ENCODE results near the gene SMARCD3.

The SMARCD3 gene

DNA sequence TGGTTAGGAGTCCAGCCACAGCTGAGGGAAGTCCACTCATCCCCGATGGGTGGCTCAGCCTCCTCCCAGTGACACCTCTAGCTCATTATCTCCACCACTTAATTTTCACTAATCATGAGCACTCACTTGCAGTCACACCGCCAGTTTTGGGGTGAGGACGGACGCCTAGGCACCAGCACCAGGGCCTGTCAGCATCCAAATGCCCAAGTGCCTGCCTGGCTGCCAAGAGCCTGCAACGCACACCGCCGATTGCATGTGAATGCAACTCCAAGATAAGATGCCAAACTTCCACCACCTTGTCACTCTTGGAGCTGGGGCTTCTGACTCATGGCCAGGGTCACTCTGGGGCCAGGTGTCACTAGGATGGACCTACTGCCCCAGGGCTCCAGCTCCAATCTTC, 24.4 kb upstream of the SMARCD3 start:
- DNase-seq (ENCODE audit: low read depth in 2 of 2): no peak

DNA sequence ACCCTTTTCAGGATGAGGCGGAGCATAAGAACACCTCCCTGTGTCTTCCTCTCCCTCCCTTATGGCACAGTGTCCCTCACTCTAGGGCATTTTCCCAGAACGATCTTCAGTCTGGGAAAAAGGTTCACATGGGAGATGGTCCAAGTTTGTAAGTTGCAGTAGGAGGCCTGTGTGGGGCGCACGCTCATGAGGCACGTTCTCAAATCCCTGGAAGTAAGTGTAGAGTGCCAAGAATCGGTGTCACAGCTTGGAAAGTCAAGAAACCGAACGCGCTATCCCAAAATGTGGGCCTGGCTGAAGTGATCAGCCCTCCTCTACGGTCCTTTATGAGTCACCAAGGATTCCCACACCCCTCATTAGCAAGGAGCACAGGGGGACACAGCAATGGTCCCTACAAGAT, 23.9 kb upstream of the SMARCD3 start:
- no peak for DNase-seq (ENCODE audit: low read depth in 2 of 2)

DNA sequence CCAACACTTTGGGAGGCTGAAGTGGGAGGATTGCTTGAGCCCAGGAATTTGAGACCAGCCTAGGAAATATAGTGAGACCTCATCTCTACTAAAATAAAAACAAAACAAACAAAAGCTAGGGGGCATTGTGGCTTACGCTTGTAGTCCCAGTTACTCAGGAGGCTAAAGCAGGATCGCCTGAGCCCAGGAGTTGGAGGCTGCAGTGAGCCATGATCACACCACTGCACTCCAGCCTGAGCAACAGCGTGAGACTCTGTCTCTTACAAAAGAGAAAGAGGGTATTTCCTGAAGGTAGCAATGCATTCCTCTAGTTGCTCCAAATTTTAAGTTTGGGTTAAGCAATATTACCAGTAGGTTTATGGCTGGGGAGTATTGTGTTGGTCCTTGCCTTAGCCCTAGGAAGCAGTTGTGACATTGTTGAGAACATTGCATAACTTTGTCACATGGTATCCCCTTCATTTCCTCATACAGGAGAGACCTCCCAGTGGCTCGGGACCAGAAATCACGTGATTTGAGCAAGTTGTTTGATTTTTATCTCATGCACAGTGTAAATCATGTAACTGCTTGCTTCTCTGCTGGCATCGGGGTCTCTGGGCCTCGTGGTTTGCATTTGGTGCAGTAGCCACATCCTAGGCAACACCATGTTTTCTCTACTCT, 23.3 kb upstream of the SMARCD3 start:
- no peak for DNase-seq (ENCODE audit: low read depth in 2 of 2)

DNA sequence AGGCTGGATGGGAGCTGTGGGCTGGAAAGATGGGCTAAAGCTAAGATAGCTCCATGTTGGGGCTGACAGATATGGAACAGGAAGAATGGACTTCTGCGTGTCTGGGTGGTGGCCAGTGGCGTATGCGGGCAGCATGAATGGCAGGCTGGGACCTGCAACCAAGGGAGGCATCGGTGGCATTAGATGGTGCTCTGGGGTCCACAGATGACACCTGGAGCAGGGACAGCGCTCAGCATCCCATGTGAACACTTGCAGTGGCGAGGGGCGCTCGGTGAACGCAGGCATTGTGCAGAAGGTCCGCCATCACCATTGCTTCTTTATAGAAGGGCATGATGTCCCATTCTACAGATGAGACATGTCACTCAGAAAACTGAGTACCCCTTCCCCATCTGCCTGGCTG, 21.0 kb upstream of the SMARCD3 start:
- no peak for DNase-seq (ENCODE audit: low read depth in 2 of 2)

DNA sequence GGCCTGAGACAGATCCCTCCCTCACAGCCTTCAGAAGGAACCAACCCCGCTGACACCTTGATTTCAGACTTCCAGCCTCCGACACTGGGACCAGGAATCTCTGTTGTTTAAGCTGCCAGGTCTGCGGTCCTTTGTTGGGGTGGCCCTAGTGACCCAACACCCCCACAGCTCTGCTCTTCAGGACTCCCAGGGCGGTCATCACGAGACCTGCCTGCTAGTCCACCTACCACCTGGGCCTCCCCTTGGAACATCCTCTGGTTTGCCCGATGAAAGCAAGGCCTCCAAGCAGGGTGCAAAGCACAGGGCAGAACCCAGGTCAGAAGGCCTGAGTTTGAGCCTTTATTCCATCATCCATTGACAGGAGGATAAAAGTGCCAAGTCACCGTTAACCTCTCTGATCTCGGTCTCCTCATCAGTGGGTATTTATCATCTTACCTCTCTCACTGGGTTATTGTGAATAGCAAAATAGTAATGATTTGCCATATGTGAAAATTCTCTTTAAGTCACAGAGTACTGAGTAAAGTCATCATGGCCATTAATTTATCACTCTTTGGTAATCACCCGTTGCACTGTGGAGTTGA, 16.9 kb upstream of the SMARCD3 start:
- DNase-seq (ENCODE audit: low read depth in 2 of 2): no peak

DNA sequence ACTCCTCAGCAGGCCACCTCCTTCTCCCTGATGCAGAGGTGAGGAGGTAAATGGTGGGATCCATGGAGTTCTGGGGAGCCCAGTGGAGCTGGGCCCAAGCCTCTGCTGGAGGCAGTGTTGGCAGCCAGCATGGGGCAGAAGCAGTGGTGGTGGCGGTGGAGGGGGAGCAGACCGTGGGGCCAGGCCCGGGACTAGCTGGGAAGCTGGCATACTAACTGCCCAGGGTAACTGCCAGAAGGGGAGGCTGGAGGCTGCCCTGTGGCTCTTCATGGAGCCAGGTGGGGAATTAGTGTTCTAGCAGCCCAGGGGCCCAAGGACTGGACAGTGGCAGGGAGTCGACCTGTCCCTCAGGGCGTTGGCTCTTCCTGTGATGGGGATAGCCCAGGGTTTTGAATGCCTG, 16.1 kb upstream of the SMARCD3 start:
- no peak for DNase-seq (ENCODE audit: low read depth in 2 of 2)

DNA sequence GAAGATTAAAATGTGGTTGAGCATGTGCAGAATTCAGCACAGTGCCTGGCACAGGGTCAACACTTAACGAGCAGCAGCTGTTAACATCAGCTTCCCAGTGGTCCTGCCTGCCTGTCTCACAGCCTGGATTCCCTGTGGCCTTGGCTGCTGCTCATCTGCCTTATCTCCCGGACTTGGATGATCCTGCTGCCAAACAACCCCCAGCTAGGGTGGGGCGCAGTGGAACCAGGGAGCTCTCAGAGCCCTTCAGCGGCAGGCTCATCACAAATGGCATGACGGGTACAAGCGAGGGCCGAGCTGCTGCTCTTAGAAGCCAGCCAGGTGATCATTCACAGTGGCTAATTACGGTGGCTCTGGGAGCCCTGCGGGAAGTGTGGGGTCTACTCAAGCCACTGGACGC, 13.0 kb upstream of the SMARCD3 start:
- DNase-seq (ENCODE audit: low read depth in 2 of 2): no peak

DNA sequence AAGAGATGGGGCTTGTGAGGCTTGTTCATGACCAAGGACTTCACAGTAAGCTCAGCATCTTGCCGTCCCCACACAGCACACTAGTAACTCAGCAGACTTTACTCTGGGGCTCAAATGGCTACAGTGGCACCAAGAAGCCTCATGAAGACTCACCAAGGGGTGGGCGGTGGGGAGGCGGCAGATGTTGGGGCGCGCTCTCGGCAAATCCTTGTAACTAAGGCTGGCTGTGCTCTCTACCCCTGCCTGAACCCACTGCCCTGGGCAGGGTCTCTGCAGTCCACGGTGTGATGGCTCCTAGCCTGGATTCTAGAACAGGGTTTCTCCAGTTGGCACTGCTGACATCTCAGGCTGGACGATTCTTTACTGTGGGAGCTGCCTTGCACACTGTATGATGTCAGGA, 12.4 kb upstream of the SMARCD3 start:
- no peak for DNase-seq (ENCODE audit: low read depth in 2 of 2)

DNA sequence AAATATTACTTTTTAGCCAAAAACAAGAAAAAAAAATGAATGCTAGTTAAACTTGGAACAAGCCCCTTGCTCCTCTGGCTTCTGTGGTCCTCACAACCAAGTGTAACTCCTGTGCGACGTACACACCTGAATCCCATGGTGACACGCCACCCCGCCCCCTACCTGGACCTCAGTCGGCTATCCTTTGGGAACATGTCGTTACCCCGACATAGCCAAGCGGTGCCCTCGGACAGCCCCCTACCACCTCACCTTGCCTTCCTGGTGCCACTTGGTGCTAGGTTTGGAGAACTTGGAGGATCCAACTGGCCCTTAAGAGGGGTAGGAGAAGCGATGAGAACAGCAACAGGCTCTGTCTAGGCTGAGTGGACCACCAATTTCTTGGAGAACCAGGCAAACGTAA, 12.0 kb upstream of the SMARCD3 start:
- no peak for DNase-seq (ENCODE audit: low read depth in 2 of 2)

DNA sequence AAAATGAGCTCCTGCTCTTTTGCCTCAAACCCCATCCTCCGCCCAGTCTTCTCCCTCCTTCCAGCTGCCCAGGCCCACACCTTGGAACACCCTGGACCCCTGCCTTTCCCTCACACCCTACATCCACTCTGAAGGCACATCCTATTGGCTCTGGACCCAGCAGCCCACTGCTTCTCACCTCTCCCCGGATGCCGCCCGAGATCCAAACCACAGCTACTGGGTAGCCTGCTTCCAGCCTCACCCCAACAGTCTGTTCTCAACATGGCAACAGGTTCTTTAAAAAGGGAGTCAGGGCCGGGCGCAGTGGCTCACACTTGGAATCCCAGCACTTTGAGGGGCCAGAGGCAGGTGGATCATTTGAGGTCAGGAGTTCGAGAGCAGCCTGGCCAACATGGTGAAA, 9.5 kb upstream of the SMARCD3 start:
- no peak for DNase-seq (ENCODE audit: low read depth in 2 of 2)

DNA sequence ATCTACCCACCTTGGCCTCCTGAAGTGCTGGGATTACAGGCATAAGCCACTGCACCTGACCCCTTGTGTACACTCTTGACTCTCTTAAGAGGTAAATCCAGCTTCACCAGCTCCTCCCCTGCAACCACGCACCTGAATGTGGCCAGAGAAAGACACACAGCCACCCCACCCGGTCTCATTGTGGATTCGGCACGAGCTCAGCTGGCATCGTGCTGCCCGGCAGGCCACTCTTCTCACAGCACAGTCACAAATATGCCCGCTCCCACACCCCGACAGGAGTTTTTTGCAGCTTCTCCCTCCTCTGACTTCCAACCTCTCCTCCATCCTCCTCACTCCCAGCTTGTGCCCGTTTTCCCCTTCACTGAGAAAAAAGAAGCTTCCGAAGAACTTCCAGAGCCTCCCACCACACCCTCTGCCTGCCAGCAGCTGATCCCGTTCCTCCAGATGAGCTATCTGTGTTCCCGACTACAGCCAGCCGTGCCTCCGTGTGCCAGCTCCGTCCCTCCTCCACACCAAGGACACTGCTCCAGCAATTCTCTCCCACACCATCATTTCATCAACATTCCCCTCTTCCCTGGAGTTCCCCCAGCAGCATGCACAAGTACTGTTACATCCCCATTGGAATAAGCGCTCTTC, 8.0 kb upstream of the SMARCD3 start:
- no peak for DNase-seq (ENCODE audit: low read depth in 2 of 2)

DNA sequence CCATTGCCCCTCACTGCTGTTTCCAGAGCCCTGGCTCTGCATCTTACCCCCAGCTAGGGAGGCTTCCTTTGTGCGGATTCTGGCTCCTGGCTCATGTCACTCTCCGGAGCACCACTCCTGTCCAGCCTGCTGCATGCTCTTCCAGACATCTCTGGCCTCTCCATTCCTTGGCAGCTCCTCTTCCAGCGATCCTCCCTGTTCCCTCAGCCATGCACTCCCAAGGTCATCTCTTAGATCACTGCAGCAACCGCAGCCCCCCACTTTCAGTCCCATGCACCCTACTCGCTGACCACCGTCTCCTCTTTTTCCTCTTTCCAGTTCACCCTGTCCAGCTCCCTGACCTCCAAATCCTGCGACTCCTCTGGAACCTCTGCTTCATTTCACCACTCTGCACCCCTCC, 6.9 kb upstream of the SMARCD3 start:
- no peak for DNase-seq (ENCODE audit: low read depth in 2 of 2)

DNA sequence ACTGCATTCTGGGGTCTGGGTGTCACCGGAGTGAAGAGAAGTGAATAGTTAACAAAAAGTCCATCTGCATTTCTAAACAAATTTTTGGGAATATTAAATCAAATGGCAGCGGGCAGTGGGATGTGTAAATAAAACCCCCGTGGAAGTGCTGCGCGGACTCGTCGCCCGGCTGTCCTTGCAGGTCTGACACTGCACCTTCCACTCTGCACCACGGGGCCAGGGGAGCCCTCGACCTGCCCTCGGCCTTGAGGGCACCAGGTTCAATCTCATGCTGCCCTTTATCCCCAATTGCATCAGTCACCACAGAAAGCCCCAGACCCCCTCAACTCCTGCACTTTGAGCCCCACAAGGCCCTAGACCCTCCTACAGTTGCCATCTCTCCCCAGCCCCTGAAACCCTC, 6.4 kb upstream of the SMARCD3 start:
- no peak for DNase-seq (ENCODE audit: low read depth in 2 of 2)

DNA sequence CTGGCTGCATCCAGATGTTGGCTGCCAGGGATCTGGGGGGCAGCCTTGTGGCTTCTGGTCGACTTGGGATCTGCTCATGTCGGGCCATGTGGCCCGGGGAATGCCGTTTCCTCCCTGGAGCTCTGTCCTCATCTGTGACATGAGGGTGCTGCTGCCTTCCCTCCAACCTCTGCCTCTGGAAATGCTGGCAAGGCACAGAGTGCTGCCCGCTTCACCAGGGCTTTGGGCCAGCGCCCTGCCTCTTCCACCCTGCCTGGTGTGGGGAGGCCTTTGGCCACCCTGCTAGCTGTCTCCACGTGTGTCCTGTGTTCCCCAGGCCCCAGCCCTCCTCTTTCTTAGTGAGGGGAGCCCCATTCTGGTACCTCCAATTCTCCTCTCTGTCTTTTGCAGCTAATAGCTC, 5.8 kb upstream of the SMARCD3 start:
- no peak for DNase-seq (ENCODE audit: low read depth in 2 of 2)

DNA sequence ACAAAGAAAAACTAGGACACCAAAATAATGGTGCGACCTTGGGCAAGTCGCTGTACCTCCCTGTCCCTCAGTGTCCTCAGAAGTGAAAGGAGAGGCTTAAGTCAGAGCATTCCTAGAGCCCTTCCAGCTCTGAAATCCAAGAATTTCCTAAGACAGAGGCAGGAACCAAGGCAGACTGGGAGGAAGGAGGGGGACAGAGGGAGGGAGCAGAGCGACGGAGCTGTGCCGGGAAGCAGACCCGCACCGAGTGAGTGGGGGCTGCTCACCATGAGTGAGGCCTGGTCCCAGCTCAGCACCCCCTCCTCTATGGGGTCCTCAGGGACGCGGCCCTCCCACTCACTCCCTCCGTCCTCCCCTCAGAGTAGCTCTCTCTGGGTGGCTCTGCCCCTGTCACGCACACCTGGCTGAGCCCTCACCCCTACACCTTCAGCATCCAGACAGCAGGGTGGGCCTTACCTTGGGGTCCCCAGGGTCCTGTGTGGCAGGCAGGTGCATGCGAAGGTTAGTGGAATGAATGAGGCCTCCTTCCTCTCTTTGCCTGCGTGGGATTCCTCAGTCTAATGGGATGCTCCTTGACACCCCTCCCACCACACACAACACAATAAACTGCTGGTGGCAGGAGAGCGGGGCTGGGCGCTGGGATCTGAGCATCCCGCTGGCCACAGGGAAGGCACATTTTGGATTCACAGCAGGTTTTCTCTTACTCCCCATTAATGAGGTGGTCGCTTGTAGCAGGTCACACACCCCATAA, 4.6 kb upstream of the SMARCD3 start:
- DNase-seq (ENCODE audit: low read depth in 2 of 2): no peak

DNA sequence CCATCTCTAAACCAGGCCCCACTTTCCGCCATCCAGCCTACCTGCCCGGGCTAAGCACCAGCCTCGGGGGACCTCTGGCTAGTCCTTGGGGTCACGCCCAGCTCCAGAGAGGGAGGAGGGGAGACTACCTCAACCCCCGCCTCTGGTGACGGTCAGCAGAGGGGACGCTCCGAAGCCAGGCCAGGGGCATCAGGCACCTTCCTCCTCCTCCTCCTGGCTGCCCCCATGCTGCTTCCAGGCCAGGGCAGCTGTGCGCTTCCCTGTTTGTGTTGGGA, 4.0 kb upstream of the SMARCD3 start:
- no peak for DNase-seq (ENCODE audit: low read depth in 2 of 2)

DNA sequence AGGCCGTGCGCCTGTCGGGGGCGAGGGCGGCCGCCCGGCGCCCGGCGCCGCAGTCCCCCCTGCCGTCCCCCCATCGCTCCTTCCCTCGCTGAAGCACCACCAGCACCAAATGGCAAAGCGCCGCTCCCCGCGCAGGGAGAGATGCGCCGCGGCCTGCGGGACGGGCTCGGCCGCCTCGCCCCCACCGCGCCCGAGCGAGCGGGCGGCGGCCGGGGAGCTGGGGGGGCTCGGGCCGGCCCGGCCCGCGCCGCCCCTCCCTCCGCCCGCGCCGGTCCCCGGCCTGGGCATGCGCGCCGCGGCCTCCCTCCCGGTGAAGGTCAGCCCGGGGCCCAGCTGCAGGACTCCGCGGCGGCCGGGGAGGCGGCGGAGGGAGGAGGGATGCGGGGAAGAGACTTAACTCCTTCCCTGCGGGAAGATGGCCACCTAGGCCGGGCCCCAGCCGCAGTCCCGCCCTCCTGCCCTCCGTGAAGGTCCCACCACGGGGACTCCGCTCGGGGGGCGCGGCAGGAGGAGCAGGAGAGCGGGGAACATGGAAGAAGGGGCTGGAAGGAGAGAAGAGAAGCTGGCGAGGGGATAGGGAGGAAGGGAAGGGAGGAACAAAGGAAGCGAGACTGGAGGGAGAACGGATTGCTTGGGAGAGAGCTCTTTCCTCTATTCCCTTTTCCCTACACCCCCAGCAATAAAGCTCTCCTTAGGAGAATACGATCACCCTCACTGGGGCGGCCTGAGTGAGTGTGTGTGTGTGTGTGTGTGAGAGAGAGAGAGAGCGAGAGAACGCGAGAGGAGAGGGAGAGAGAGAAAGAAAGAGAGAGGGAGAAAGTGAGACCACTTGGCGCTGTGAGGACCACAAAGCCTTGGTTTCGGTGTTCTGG, 3.4 kb upstream of the SMARCD3 start:
- no peak for DNase-seq (ENCODE audit: low read depth in 2 of 2)

DNA sequence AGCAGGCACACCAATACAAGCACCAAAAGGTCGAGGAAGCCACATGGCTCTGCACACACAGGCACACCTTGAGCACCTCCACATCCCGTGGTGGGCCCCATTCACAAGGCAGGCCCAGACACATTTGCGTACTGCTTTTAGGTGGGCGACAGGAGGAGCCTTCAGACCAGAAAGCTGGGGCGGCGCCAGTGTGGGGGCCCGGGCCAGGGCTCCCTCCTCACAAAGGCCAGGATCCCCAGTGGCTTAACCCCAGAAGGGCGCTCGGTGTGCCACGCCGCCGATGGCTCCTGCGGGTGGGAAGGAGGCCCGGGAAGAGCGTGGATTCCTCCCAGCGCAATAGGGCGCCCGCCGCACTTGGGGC, 2.8 kb upstream of the SMARCD3 start:
- no peak for DNase-seq (ENCODE audit: low read depth in 2 of 2)

DNA sequence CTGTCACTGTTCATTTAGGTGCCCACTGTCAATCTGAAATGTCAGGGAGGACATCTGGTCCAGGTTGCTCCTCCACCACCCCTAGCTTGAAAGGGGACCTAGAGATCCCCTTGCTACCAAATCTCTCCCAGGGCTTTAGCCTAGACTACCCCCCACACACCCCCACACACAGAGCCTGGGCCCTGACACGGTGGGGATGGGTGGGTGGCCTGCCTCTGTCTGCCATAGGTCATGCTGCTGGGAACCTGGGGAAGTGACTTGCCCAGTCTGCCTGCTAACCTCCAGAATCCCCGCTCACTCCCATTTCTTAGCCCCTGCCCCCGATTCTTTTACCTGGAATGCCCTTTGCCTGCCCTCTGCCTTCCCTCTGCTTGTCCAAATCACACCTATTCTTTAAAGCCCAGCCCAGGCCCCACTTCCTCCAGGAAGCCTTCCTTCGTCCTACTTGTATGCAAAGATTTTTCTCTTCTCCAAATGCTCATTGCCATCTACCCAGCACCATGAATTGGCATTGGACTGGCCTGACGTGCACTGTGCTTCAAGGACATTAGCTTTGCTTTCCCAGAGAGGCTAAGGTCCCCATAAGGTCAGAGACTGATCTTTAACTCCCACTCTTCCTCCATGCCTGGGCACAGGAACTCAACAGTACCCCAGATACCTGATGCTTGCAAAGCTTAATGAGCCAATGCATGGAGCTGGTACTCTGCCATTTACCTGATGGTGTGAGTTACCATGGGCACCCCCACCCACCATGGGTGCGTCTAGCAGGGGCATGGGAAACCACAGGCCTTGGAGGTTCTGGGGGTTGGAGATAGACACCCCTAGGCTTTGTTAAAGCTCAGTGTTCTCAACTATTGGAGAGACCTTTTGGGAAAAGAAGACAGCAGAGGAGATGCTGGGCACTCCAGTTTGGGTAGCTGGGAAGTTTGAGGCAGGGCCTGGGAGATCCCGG, 2.0 kb upstream of the SMARCD3 start:
- no peak for DNase-seq (ENCODE audit: low read depth in 2 of 2)

DNA sequence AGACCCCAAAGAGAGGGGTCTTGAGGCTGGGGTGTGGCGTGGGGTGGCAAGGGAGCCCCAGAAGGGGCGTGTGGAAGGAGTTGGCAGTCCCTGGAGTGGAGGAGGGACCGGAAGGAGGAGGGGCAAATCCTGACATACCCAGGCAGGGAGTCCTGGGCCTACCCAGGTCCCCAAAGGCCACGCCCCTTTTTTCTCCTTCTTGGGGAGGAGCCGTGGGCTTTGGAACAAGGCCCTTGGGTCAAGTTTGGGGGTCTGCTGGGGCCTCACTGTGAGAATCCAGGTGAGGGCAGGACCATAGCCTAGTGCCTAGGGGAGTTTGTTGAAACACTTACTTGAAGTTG, 1.2 kb upstream of the SMARCD3 start:
- DNase-seq (ENCODE audit: low read depth in 2 of 2): no peak

DNA sequence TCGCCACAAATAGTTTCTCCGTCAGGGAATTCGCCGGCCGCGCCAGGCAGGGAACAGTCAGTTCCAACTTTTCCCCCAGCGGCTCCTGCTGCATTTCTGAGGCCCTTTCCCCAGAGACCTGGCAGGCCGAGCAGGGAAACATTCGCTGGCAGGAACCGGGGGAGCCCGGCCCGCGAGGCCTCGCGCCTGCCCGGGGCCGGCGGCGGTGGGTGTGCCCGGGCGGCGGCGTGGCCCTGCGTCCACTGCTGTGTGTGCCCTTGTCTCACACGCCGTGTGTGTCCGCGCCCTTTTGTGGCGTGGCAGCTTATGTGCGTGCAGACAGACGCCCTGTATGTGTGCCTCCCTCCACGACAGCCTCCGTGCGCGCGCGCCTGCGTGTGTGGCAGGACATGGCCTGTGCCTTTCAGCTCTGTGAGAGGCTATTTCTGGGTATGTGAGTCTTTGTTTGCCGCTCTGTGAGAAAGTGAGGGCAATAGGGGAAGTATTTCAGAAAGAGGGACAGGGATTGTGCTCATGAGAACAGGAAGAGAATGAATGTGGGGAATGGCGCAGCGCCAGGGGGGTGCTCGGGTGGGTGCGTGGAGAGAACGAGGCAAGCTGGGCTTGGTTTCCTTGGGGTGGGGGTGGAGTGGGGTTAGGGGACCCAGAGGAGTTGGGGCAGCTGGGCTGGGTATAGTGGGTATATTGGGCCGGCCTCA, 689 bp upstream of the SMARCD3 start:
- no peak for DNase-seq (ENCODE audit: low read depth in 2 of 2)

Data from stimulated activated CD8-positive, alpha-beta memory T cell treated with anti-CD3 and anti-CD28 coated beads, Interleukin-7, amount 100 ng/mL, for 1 hour (primary cell).